Astrocyte (in vitro differentiated cells and primary cell): Measurements from ENCODE around the gene RFLNA. TPM values are rescaled to one million over a fixed set of nuclear protein-coding genes. Genes with fewer than 3 reads are reported as not detected.

Experiments used
- DNase-seq: peaks from one replicate; pipeline ENCODE4 v3.0.0-alpha.2; 2010; ENCODE audit warnings: low read depth
- FAIRE-seq: peaks from 2 replicates; lab custom pipeline; 2011; peaks lifted over from hg19 to GRCh38; lab: Jason Lieb, UNC
- H2AFZ ChIP-seq: 2 replicates; pipeline ENCODE4 v1.6.0; 2012; ENCODE audit warnings: low read depth, low read length, inconsistent platforms
- H3K27ac ChIP-seq: 2 replicates; pipeline ENCODE4 v1.5.1; 2011; ENCODE audit warnings: low read depth, low read length, inconsistent platforms
- H3K27me3 ChIP-seq: 2 replicates; pipeline ENCODE4 v1.6.0; 2011; ENCODE audit warnings: low read length, inconsistent platforms; ENCODE audit not compliant: insufficient read depth
- H3K36me3 ChIP-seq: 2 replicates; pipeline ENCODE4 v1.5.1; 2011; ENCODE audit warnings: low read length, inconsistent platforms; ENCODE audit not compliant: insufficient read depth
- H3K4me1 ChIP-seq: 2 replicates; pipeline ENCODE4 v1.5.1; 2011; ENCODE audit warnings: low read length, inconsistent platforms; ENCODE audit not compliant: insufficient read depth
- H3K4me2 ChIP-seq: 2 replicates; pipeline ENCODE4 v1.6.0; 2012; ENCODE audit warnings: low read length, inconsistent platforms
- H3K4me3 ChIP-seq: 2 replicates; pipeline ENCODE4 v1.5.1; 2011; ENCODE audit warnings: low read depth, mild to moderate bottlenecking, low read length, inconsistent platforms; ENCODE audit not compliant: insufficient read depth
- H3K79me2 ChIP-seq: 2 replicates; pipeline ENCODE4 v1.6.0; 2012; ENCODE audit warnings: mild to moderate bottlenecking, low read length, inconsistent platforms; ENCODE audit not compliant: insufficient read depth
- H3K9ac ChIP-seq: 2 replicates; pipeline ENCODE4 v1.6.0; 2012; ENCODE audit warnings: mild to moderate bottlenecking, low read length, inconsistent platforms
- H3K9me3 ChIP-seq: 2 replicates; pipeline ENCODE4 v1.5.1; 2012; ENCODE audit warnings: low read depth, mild to moderate bottlenecking, low read length, inconsistent platforms; ENCODE audit not compliant: insufficient read depth
- H4K20me1 ChIP-seq: 2 replicates; pipeline ENCODE4 v1.6.0; 2012; ENCODE audit warnings: low read length, inconsistent platforms; ENCODE audit not compliant: insufficient read depth
- H3K27ac Mint-ChIP-seq: one replicate; pipeline ENCODE4 v1.8.0; 2021; ENCODE audit warnings: mild to moderate bottlenecking, mixed read lengths; ENCODE audit not compliant: unreplicated experiment
- H3K27me3 Mint-ChIP-seq: one replicate; pipeline ENCODE4 v1.8.0; 2021; ENCODE audit warnings: low read depth, mixed read lengths; ENCODE audit not compliant: unreplicated experiment
- H3K36me3 Mint-ChIP-seq: one replicate; pipeline ENCODE4 v1.8.0; 2021; ENCODE audit warnings: low read depth, mixed read lengths; ENCODE audit not compliant: unreplicated experiment
- H3K4me1 Mint-ChIP-seq: one replicate; pipeline ENCODE4 v1.8.0; 2021; ENCODE audit warnings: low read depth, mixed read lengths; ENCODE audit not compliant: unreplicated experiment
- H3K4me3 Mint-ChIP-seq: one replicate; pipeline ENCODE4 v1.8.0; 2021; ENCODE audit warnings: mild to moderate bottlenecking, moderate library complexity, mixed read lengths; ENCODE audit not compliant: unreplicated experiment
- H3K9me3 Mint-ChIP-seq: one replicate; pipeline ENCODE4 v1.8.0; 2021; ENCODE audit warnings: mild to moderate bottlenecking, mixed read lengths; ENCODE audit not compliant: unreplicated experiment
- EZH2 ChIP-seq: IDR thresholded peaks from 2 replicates; pipeline ENCODE4 v1.6.1; 2012; ENCODE audit warnings: mild to moderate bottlenecking, low read length, inconsistent platforms; ENCODE audit not compliant: insufficient read depth
- total RNA-seq: library from RNA; stranded (reverse); gene quantifications from 2 replicates; pipeline ENCODE4 v1.2.1, GENCODE V29; 2021
- TF ChIP-seq, protein P1 (sequence below): IDR thresholded peaks from 2 replicates; pipeline ENCODE4 v1.5.1; 2011; ENCODE audit warnings: low read depth, mild to moderate bottlenecking, inconsistent platforms, low read length, moderate library complexity; ENCODE audit not compliant: insufficient read depth

Gene RFLNA
- total RNA-seq, 1 donor from 2014 or later, result 1.8 TPM

DNA sequence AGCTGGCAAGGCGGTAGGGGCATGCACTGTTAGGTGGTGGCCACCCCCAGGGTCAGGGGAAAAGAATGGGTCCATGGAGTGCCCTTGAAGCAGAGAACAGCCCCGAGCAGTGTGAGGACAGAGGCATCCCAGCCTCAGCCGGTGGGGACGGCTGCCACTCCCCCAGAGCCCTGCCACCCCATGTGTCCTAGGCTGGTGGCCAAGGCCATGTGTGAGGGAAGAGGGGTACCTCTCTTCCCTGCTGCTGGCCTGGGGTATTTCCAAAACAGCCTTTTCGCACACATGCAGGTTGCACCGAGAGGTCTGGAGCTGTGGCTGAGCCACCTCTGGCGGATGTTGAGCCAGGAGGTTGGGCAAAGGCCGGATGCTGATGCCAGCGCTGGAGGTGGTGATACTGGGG lies 19.9 kb downstream of the RFLNA start:
- H3K4me1 ChIP-seq, result no peaks in the 10 kb centered on the region
- no peak overlapping the region for H3K27ac ChIP-seq
- no peak overlapping the region for H3K4me2 ChIP-seq
- H3K79me2 ChIP-seq, result no peaks in the 10 kb centered on the region
- no peaks in the 10 kb centered on the region for H3K36me3 ChIP-seq
- H2AFZ ChIP-seq, result no peak overlapping the region
- H3K4me3 ChIP-seq, result no peak overlapping the region
- Mint-ChIP-seq H3K9me3 (peaks cover 4% of the 10 kb centered on the region), H3K36me3 (peaks cover 3% of the 10 kb centered on the region), H3K4me1 (peaks cover 5% of the 10 kb centered on the region), H3K27ac (no peak overlapping the region), H3K4me3 (no peak overlapping the region), H3K27me3 (peaks cover 29% of the 10 kb centered on the region)
- H3K27me3 ChIP-seq, result no peaks in the 10 kb centered on the region
- DNase-seq, result no peak
- no peak overlapping the region for H3K9ac ChIP-seq
- TF ChIP-seq EZH2, result no peak
- TF ChIP-seq, protein P1, sequence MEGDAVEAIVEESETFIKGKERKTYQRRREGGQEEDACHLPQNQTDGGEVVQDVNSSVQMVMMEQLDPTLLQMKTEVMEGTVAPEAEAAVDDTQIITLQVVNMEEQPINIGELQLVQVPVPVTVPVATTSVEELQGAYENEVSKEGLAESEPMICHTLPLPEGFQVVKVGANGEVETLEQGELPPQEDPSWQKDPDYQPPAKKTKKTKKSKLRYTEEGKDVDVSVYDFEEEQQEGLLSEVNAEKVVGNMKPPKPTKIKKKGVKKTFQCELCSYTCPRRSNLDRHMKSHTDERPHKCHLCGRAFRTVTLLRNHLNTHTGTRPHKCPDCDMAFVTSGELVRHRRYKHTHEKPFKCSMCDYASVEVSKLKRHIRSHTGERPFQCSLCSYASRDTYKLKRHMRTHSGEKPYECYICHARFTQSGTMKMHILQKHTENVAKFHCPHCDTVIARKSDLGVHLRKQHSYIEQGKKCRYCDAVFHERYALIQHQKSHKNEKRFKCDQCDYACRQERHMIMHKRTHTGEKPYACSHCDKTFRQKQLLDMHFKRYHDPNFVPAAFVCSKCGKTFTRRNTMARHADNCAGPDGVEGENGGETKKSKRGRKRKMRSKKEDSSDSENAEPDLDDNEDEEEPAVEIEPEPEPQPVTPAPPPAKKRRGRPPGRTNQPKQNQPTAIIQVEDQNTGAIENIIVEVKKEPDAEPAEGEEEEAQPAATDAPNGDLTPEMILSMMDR, result no peak
- no peaks in the 10 kb centered on the region for H3K9me3 ChIP-seq
- peaks cover 4% of the 10 kb centered on the region for H4K20me1 ChIP-seq
- no peak for FAIRE-seq

- Mint-ChIP-seq H3K27me3 (peaks cover 27% of the 10 kb centered on the region), H3K4me1 (peaks cover 5% of the 10 kb centered on the region), H3K9me3 (peaks cover 4% of the 10 kb centered on the region), H3K36me3 (peaks cover 3% of the 10 kb centered on the region), H3K4me3 (no peak overlapping the region), H3K27ac (no peak overlapping the region)
- no peak for DNase-seq
- no peak overlapping the region for H2AFZ ChIP-seq
- H3K36me3 ChIP-seq, result no peaks in the 10 kb centered on the region
- H3K4me2 ChIP-seq, result no peak overlapping the region
- H3K27ac ChIP-seq, result no peak overlapping the region
- H3K9ac ChIP-seq, result no peak overlapping the region
- peaks cover 4% of the 10 kb centered on the region for H4K20me1 ChIP-seq
- H3K27me3 ChIP-seq, result no peaks in the 10 kb centered on the region
- H3K4me3 ChIP-seq, result no peak overlapping the region
- TF ChIP-seq, protein P1, result no peak
- TF ChIP-seq EZH2, result no peak
- no peaks in the 10 kb centered on the region for H3K4me1 ChIP-seq
- H3K9me3 ChIP-seq, result no peaks in the 10 kb centered on the region
- no peaks in the 10 kb centered on the region for H3K79me2 ChIP-seq
- FAIRE-seq, result no peak
These were observed 20.6 kb downstream of the RFLNA start for GRCh38 chr12:124315372-124316044.

GRCh38 chr12:124316257-124316900 lies 21.5 kb downstream of the RFLNA start:
- H3K27me3 ChIP-seq, result no peaks in the 10 kb centered on the region
- DNase-seq (no peak), FAIRE-seq (no peak)
- H3K27ac ChIP-seq, result no peak overlapping the region
- H3K9me3 Mint-ChIP-seq, result peaks cover 4% of the 10 kb centered on the region
- H2AFZ ChIP-seq, result no peak overlapping the region
- no peak overlapping the region for H3K4me3 ChIP-seq
- no peak overlapping the region for H3K9ac ChIP-seq
- H3K36me3 ChIP-seq, result no peaks in the 10 kb centered on the region
- no peak overlapping the region for H3K4me2 ChIP-seq
- TF ChIP-seq, protein P1, result no peak
- no peak for TF ChIP-seq EZH2
- H3K4me3 Mint-ChIP-seq, result no peak overlapping the region
- H4K20me1 ChIP-seq, result peaks cover 8% of the 10 kb centered on the region
- H3K4me1 Mint-ChIP-seq, result peaks cover 5% of the 10 kb centered on the region
- H3K36me3 Mint-ChIP-seq, result peaks cover 3% of the 10 kb centered on the region
- no peaks in the 10 kb centered on the region for H3K4me1 ChIP-seq
- H3K27ac Mint-ChIP-seq, result no peak overlapping the region
- peaks cover 27% of the 10 kb centered on the region for H3K27me3 Mint-ChIP-seq
- no peaks in the 10 kb centered on the region for H3K9me3 ChIP-seq
- H3K79me2 ChIP-seq, result no peaks in the 10 kb centered on the region
